NCI-H82 (cell line): ENCODE results near the gene BORCS5.
"Not testable (repeated sequence)": the region's sequence is repeated elsewhere in the genome, so short reads cannot be mapped to it uniquely, and the experiment has no call there.

Source experiments
- DNase-seq: peaks from one replicate; lab custom pipeline; 2025; lab: John Stamatoyannopoulos, UW

The BORCS5 gene

DNA sequence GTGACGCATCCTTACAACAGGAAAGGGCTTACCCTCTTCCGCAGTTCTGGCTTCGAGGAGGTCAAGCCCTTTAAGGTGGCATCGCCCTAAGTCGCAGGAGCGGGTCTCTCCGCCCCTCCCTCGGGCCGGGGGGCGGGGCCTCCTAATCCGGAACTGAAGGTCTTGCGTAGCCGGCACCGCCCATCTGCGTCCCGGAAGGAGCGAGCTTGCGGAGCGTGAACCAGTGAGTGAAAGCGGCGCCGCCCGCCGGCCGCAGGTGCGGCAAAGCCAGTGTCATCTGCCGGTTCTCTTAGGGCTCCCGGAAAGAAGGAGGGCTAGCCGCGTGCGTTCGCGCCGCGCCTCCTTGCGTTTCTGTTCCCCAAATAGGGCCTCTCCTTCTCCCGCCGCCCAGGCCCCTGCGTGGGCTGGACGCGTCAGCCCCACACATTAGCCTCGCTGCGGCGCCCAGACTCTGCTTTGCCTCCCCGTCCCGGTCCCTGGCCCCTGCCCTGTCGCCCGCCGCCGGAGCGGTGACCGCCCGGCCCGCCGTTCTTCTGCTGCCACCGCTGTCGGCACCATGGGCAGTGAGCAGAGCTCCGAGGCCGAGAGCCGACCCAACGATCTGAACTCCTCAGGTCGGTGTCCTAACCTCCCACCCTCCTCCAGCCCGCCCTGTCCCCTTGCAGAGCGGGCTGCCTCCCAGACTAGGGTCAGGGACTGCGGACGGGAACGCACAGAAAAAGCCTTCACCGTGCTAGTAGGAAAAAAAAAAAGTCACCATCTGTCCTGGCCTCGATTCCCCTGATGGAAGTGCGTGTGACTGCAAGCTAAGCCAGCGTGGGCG is at the start of gene BORCS5:
Gene BORCS5 (plus strand): TSS at position 183 of the 823 bp plus-strand sequence. CDS start 374 bp downstream, at position 557.
- peak; percentile 99 for DNase-seq

DNA sequence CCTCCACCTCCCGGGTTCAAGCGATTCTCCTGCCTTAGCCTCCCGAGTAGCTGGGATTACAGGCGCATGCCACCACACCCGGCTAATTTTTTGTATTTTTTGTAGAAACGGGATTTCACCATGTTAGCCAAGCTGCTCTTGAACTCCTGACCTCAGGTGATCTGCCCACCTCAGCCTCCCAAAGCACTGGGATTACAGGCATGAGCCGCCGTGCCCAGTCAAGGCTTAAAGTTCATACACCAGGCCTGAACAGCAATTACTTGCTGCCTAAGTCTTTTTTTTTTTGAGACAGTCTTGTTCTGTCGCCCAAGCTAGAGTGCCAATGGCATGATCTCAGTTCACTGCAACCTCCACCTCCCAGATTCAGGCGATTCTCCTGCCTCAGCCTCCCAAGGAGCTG is 46.2 kb upstream of the BORCS5 start:
- DNase-seq = not testable (repeated sequence)

DNA sequence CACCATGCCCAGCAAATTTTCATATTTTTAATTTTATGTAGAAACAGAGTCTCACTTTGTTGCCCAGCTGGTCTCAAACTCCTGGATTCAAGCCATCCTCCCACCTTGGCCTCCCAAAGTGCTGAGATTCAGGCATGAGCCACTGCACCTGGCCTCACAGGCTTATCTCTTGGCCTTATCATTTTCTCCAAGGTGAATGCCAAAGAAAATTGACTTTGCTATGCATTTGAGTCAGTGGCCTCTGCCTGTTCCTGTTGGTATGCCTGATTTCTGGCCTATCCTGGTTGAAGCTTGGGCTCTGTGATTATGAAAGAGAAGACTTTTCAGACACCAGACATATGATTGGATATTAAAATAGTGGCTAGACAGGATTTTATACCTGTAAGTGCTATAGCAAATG is 41.0 kb upstream of the BORCS5 start:
- DNase-seq = no peak

DNA sequence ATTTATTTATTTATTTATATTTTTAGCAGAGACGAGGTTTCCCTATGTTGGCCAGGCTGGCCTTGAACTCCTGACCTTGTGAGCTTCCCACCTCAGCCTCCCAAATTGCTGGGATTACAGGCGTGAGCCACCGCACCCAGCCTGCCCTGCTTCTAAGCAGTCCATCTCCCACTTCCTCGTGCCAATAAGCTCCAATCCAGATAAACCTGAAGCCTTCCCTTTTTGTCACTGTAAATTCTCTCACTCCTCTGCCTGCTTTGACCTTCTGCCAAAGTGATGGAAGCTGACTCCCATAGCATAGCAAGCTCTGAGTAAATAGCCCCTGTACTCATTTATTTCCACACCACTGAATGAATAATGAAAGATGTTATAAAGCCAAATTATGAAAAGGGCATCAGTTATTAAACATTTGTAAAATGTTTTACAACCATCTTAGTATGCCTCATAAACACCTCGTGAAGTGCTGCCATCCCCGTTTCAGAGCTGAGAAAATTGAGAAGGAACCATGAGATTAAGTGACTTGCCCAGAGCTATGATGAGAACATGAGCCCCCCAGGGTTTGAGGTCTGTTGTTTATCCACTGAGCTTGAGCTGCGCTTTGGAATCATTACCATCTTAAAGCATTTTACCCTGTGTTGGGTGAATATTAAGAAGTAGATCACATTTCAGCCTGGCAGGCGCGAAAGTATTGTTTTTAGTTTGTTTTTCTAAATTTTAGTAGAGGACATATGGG is 37.3 kb upstream of the BORCS5 start:
- no peak for DNase-seq

DNA sequence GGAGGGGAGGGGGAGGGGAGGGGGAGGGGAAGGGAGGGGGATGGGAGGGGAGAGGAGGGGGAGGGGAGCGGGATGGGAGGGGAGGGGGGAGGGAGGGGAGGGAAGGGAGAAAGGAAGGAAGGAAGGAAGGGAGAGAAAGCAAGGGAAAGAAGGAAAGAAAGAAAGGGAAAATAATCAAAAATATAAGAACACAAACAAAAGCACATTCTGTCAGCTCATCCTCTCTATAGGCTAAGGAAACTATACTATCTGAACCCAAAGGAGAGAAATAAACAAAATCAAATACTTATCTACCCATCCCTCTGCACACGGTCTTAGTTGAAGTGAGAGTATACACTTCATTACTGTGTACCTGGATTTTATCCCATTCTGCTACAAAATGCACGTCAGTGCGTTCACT is 33.8 kb upstream of the BORCS5 start:
- DNase-seq = no peak

DNA sequence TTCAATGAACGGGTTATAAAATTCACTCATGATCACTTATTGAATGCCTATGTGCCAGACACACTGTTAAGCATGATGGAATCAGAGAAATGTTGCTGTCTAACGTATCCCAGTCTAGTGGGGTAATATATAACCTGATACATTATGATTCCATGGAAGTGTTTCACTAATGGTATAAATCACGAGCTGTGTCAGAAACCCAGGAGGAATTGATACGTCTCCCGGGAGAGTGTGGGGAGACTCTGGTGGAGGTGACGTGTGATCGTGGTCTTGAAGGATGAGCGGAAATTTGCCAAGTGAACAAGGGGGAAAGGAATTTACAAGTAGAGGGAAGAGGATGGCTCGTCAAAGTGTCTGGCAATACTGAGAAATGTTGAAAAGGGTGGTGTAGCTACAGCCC is 33.3 kb upstream of the BORCS5 start:
- no peak for DNase-seq

DNA sequence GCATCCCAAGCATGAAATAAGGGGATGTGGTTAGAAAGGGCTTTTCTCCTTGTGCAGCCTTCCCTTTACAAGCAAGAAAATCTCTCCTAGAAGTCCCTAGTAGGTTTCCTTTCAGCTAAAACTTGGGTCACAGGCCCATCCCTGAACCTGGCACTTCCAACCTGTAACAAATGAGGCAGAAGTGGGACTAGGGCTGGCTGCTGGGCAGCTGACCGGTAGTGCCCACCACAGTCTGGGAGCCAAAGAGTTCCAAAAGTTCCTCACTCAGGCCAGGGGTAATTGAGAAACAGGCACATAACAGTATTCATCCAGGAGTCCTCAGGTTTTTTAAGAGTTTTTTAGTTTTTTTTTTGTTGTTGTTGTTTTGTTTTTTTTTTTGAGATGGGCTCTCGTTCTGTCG is 30.6 kb upstream of the BORCS5 start:
- DNase-seq = no peak

DNA sequence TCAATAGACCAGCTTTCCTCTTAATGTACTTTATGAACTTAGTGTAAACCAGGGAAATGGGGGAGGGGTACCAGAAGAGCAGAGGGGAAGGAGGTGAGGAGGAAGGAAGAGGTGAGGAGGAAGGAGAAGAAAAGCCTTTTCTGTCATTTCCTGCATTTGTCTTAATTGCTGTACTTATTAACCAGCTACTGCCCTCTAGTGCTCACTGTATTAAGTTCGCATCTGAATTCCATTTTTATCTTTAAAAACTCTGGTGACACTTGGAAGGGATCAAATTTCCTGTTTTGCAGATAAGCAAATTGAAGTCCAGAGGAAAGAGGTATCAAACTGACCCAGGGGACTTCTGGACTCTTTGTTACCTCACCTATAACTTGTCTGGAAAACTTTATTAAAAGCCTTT is 29.1 kb upstream of the BORCS5 start:
- DNase-seq = peak; percentile 84

DNA sequence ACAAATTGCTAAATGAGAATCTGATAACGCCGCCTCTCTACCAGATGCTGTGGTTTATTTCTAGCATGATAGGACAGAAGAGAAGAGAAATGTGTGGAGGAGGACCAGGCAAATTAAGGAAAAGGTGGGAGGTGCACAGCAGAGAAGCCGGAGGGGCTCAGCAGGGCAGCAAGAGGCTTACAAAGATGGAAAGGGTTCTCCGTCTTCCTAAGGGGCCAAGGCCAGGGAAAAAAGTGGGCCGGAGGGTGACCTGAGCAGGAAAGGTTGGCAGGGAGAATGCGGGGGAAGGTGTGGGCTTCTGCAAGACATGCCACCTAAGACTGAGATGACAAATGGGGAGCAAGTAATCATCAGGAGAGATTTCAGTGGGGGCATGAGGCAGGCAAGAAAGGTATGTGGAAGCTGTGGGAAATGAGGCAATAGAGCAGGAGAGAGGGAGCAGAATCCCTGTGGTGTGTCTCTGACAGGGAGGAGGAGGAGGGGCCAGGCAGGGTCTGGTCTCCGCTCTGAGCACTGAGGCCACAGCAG is 25.6 kb upstream of the BORCS5 start:
- no peak for DNase-seq

DNA sequence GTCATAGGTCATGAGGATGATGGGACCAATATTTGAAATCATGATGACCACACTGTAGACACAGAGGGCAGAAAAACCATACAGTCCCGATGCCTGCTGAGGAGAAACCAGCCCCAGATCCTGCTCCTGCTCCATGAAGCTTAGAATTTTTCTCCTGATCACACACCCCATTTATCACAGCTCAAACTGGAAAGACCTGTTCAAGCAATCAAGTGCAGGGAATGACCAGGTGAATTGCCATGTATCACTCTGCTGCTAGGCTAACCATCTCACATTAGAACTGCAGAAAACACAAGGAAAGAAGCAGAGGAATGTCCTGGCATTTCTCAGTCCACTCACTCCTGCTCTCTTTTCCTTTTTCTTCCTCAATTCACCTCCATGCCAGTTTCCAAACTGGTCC is 25.0 kb upstream of the BORCS5 start:
- DNase-seq = no peak

DNA sequence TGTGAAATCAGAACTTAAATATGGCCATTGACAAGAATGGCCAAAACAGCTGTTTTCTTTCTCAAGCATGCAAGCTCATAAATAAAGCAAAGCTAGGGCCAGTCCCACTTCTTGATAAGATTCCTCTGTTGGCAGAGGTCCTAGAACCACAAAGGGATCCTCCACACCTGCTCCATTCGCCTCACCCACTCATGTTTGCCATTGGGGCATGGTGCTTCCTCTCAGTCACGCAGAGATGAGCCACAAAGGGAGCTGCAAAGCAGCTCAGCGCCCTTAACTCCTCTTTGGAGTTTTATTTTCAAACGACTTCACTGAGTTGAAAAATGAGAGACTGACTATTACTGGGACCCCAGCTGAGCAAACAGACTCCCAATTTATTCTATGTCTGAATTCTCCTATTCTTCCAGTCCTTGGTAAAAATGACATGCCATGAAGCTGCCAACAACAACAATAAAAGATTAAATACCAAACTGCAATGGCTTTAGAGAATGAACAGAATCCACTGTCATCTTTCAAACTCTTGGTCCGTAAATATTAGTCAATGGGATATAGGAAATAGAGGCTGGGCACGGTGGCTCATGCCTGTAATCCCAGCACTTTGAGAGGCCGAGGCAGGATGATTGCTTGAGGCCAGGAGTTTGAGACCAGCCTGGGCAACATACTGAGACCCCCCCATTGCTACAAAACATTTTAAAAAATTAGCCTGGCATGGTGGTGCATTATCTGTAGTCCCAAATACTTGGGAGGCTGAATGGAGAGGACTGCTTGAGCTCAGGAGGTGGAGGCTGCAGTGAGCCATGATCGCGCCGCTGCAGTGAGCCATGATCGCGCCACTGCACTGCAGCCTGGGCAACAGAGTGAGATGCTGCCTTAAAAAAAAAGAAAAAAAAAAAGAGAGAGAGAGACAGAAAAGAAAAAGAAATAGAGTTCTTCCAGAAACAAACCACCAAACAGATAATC is 23.2 kb upstream of the BORCS5 start:
- no peak for DNase-seq

DNA sequence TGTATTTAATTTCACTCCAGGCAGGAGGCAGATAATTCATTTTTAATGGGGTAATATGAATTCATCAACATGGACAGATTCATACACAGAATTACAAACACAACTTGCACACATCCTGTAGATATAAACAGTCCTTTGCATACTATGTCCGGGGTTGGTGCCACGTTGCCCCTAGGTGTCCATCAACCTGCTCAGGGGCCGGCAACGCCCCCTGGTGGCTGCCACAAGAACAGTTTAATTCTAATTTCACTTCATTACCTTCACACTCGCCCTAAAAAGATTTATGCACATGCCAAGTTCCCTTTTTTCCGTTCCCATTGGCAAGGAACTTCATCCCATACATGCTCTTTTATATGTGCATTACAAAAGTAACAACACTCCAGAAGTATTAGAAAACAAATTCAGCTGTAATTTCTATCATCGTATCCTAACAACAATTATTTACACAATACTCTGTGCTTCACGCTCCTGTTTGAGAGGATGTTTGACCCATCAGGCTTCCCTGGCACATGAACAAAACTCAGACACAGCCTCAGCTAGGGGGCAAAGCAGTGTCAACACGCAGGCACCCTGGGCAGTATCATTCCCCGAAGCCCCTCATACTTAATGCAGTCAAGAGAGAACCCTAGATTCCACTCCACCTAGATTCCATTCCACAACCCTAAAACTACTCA is 22.4 kb upstream of the BORCS5 start:
- peak; percentile 78 for DNase-seq

DNA sequence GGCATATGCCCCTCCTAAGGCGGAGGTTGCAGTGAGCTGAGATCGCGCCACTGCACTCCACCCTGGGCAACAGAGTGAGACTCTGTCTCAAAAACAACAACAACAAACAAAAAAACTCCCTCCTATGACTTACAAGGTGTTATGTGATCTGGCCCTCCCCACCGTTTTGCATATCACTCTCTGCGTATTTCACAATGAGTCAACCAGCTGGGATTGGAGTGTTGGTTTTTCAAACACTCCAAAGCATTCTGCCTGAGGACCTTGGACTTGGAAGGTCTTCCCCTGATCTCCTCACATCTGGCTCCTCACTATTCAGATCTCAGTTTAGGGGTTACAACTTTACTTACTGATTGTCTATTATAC is 20.8 kb upstream of the BORCS5 start:
- DNase-seq = no peak

DNA sequence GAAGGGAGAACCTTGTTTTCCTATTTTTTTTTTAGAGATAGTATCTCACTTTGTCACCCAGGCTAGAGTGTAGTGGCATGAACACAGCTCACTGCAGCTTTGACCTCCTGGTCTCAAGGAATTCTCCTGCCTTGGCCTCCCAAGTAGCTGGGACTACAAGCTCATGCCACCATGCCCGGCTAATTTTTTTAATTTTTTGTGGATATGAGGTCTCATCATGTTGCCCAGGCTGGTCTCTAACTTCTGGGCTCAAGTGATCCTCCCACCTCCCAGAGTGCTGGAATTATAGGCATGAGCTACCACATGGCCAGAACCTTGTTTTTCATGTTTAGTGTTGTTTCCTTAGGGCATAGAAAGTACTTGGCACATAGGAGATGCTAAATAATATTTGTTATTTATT is 20.4 kb upstream of the BORCS5 start:
- no peak for DNase-seq

DNA sequence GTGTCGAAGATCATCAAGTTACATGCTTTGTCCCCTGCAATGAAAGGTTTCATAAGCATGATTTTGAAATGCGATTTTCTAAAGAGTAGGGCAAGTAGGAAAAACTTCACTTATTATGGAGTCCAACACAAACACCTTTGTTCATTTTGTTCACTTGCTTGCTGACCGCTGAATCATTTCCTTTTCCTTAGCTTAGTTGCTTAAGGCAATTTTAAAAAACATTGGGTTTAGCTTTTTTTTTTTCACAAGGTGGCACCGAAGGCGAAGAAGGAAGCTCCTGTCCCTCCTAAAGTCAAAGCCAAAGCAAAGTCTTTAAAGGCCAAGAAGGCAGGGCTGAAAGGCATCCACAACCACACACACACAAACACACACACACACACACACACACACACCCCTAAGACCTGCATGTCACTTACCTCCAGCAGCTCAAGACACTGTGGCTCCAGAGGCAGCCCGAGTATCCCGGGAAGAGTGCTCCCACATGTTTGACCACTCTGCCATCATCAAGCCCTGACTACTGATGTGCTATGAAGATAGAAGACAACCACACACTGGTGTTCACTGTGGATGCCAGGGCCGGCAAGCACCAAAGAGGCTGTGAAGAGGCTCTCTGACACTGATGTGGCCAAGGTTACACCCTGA is 18.2 kb upstream of the BORCS5 start:
- no peak for DNase-seq

DNA sequence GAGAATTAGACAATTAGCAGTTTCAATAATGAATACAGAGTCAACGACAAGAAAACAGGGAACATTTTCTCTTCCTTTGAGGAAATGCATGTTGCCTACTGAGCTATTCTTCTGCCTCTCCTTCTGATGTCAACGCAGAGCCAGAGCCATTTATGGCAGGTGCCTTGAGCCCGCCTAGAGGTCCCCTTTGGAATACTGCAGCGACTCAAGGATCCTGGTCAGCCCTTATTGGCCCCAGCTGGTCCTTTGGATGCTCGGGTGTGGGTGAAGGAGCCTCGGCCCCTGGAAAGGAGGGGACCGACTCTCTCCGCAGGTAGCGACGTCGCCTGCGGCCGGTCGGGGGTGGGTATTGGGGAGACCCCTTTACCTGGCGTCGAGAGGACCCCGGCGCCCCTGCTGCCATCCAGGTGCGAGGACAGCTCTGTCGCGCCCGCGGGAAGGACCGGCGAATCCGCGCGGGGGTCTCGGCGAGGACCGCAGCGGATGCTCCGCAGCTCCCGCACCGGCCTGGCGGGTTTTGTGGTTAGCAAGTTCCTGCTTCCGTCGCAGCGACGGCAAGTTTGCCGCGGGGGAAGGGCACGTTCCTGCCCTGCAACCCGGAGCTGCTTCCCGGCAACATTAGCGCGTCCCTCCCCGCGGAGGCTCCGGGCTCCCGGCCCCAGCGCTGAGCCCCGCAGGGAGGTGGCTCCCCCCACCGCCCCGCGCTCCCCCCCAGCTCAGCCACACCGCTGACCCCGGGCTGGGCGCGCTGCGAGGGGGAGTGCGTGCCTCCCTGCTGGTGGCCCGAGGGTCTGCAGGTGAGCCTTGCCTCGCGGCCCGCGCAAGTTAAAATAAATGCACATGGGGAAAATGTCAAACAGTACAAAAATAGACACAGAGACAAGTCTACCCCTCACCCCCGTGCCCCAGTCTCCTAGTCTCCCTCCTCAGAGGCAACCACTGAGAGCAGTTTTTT is 6.9 kb upstream of the BORCS5 start, which contains the start of gene MANSC1:
Gene MANSC1 (minus strand): TSS at position 532 of the 955 bp plus-strand sequence. CDS start 6,928 bp downstream, outside the sequence.
- DNase-seq = peak; percentile 79

DNA sequence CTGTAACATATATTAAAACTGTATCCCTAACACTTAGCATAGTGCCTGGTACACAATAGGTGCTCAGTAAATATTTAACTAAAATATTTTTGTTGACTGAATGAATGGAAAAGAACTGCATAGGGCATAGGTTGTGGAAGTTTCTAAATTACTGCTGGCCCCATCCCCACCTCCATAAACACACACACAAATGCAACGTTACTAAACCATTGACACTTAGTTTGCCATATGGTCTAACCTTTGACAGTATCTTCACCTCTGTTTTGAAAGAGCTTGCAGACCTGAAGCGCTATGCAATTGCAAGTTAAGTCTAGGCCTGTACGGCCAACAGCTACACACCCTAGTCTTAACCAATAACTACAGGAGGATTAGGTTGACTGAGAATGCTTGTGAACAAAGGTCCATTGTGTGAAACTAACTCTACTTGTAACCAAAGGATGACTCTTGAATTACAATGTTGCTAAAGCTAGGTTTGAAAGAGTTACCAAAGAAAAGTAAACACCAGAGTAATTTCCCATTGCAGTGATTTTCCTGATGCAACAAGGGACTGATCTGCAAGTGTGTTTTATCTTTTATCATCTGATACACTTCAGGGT is 5.9 kb upstream of the BORCS5 start:
- no peak for DNase-seq

DNA sequence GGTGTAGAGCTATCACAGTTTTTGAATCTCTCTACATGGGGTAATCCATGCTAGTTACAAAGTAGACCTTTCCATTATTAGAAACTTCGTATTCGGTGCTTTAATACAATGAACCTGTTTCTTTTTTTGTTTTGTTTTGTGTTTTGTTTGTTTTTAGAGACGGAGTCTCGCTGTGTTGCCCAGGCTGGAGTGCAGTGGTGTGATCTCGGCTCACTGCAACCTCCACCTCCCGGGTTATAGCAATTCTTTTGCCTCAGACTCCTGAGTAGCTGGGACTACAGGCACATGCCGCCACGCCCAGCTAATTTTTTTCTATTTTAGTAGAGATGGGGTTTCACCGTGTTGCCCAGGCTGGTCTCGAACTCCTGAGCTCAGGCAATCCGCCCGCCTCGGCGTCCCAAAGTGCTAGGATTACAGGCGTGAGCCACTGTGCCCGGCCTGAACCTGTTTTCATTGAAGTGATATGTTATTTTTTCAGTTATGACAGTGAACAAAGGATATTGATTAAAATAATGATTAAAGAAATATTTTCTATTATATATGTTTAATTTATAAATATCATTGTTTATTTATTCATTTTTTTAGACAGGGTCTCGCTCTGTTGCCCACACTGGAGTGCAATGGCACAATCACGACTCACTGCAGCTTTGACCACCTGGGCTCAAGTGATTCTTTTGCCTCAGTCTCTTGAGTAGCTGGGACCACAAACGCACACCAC is 5.3 kb upstream of the BORCS5 start:
- DNase-seq = not testable (repeated sequence)

DNA sequence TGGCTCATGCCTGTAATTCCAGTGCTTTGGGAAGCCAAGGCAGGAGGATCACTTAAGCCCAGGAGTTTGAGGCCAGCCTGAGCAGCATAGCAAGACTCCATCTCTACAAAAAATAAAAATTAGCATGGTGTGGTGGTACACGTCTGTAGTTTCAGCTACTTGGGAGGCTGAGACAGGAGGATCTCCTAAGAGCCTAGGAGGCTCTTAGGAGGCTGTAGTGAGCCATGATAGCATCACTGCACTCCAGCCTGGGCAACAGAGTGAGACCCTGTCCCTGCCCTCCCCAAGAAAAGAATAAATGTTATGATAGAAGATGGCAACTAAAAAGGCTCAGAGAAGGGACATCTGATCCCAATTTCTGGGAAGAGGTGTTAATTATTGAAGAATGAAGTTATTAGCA is 3.6 kb upstream of the BORCS5 start:
- no peak for DNase-seq
